Ascending aorta (tissue), 2 donors: ENCODE data around the gene PLB1. TPM values are rescaled to one million over a fixed set of nuclear protein-coding genes. Genes with fewer than 3 reads are reported as not detected.

ENCODE experiments used
- DNase-seq, 2 donors: peaks; one replicate each; pipeline ENCODE4 v3.0.0-alpha.2; 2019; ENCODE audit warnings: low spot score in 2 of 2
- H3K27ac ChIP-seq, 2 donors: fragments of 200-600 bp; sonication (generic); one replicate each; pipeline ENCODE4 v1.5.1; 2016 to 2017; ENCODE audit warnings: mild to moderate bottlenecking in 1 of 2
- H3K27me3 ChIP-seq: fragments of 200-600 bp; sonication (generic); one replicate; pipeline ENCODE4 v1.5.1; 2017
- H3K36me3 ChIP-seq, 2 donors: fragments of 200-600 bp; sonication (generic); one replicate each; pipeline ENCODE4 v1.5.1; 2016
- H3K4me1 ChIP-seq, 2 donors: fragments of 200-600 bp; sonication (generic); one replicate each; pipeline ENCODE4 v1.5.1; 2016 to 2017; ENCODE audit warnings: mild to moderate bottlenecking in 1 of 2
- H3K4me3 ChIP-seq, 2 donors: fragments of 200-600 bp; sonication (generic); one replicate each; pipeline ENCODE4 v1.5.1; 2016 to 2017; ENCODE audit warnings: mild to moderate bottlenecking in 1 of 2
- H3K9me3 ChIP-seq, 2 donors: fragments of 200-600 bp; sonication (generic); one replicate each; pipeline ENCODE4 v1.5.1; 2016
- CTCF ChIP-seq, 3 experiments: fragments of 200-600 bp in 2 of 3; fragments of 450-650 bp in 1 of 3; sonication (generic) in 2 of 3; IDR thresholded peaks; one replicate each; pipeline ENCODE4 v1.5.1; 2016 to 2019; ENCODE audit warnings: antibody characterized with exemption in 3 of 3, mild to moderate bottlenecking in 1 of 3, moderate library complexity in 1 of 3
- intact Hi-C: fragments of 100-400 bp; cut with DNase I; formaldehyde crosslinking; loops from one replicate; pipeline ENCODE4 v1.15.1; 2023
- total RNA-seq: library from RNA; depleted of rRNA; stranded (reverse); fragments of >200 nt; gene quantifications from one replicate; pipeline ENCODE4 v1.1.0, GENCODE V29; 2016

Gene PLB1
- total RNA-seq, 1 donor from 2014 or later, result 9.7 TPM

- no peak for DNase-seq
- no peaks in the 10 kb centered on the region for H3K9me3 ChIP-seq
- no peaks in the 10 kb centered on the region for H3K36me3 ChIP-seq
- H3K4me3 ChIP-seq, result no peak overlapping the region
- no peaks in the 10 kb centered on the region for H3K27me3 ChIP-seq
- no peak overlapping the region for H3K27ac ChIP-seq
- intact Hi-C loops, result loop anchor here (10.0 kb wide), 1 partner anchor 880 kb away; no protein-coding TSS in a partner anchor
- peaks cover 0 to 5% of the 10 kb centered on the region in 2 donors for H3K4me1 ChIP-seq
- no peak for TF ChIP-seq CTCF (IDR thresholded peaks at IDR 0.05)
Observed at GRCh38 chr2:28565033-28565432, 69.2 kb downstream of the PLB1 start.

GRCh38 chr2:28565720-28566295 lies 69.9 kb downstream of the PLB1 start:
- no peak overlapping the region for H3K27ac ChIP-seq
- intact Hi-C loops, result loop anchor here (2.0 to 10.0 kb wide), 5 partner anchors 17 to 881 kb away; partner anchors contain the start of genes SPDYA and WDR43

GRCh38 chr2:28566521-28567041 lies 70.7 kb downstream of the PLB1 start:
- peak; percentile 44 to 90 for DNase-seq
- intact Hi-C loops, result loop anchor here (1.0 to 10.0 kb wide), 6 partner anchors 16 to 882 kb away; partner anchors contain the start of genes SPDYA and WDR43
- peak overlapping the region; percentile 50 to 71 for H3K4me3 ChIP-seq
- peak; percentile 100 for TF ChIP-seq CTCF (IDR thresholded peaks at IDR 0.05)
- H3K36me3 ChIP-seq, result no peaks in the 10 kb centered on the region
- H3K4me1 ChIP-seq, result peaks cover 0 to 5% of the 10 kb centered on the region in 2 donors
- no peaks in the 10 kb centered on the region for H3K27me3 ChIP-seq
- no peaks in the 10 kb centered on the region for H3K9me3 ChIP-seq
- peak overlapping the region; percentile 32 to 39 for H3K27ac ChIP-seq

More at GRCh38 chr2:28565720-28566295, 69.9 kb downstream of the PLB1 start:
- no peak for DNase-seq
- Histone ChIP-seq H3K36me3 (no peaks in the 10 kb centered on the region), H3K4me3 (peak overlapping the region in 1 of 2 donors; percentile 71), H3K27me3 (no peaks in the 10 kb centered on the region), H3K4me1 (peaks cover 0 to 5% of the 10 kb centered on the region in 2 donors), H3K9me3 (no peaks in the 10 kb centered on the region)
- TF ChIP-seq CTCF (IDR thresholded peaks at IDR 0.05), result no peak

GRCh38 chr2:28567061-28567471 lies 71.2 kb downstream of the PLB1 start:
- H3K4me1 ChIP-seq, result peaks cover 0 to 5% of the 10 kb centered on the region in 2 donors
- intact Hi-C loops, result loop anchor here (1.0 to 10.0 kb wide), 6 partner anchors 16 to 882 kb away; partner anchors contain the start of genes SPDYA and WDR43
- no peak for DNase-seq
- H3K9me3 ChIP-seq, result no peaks in the 10 kb centered on the region
- no peak for TF ChIP-seq CTCF (IDR thresholded peaks at IDR 0.05)
- peak overlapping the region; percentile 50 to 71 for H3K4me3 ChIP-seq
- no peaks in the 10 kb centered on the region for H3K36me3 ChIP-seq
- H3K27me3 ChIP-seq, result no peaks in the 10 kb centered on the region
- peak overlapping the region; percentile 5 to 39 for H3K27ac ChIP-seq

GRCh38 chr2:28568036-28568435 lies 72.2 kb downstream of the PLB1 start:
- H3K4me3 ChIP-seq, result no peak overlapping the region
- H3K36me3 ChIP-seq, result no peaks in the 10 kb centered on the region
- H3K4me1 ChIP-seq, result peaks cover 0 to 5% of the 10 kb centered on the region in 2 donors
- TF ChIP-seq CTCF (IDR thresholded peaks at IDR 0.05), result no peak
- no peak overlapping the region for H3K27ac ChIP-seq
- no peaks in the 10 kb centered on the region for H3K27me3 ChIP-seq
- intact Hi-C loops, result loop anchor here (10.0 kb wide), 1 partner anchor 883 kb away; no protein-coding TSS in a partner anchor
- no peak for DNase-seq
- no peaks in the 10 kb centered on the region for H3K9me3 ChIP-seq
